AG09309 (cell line): Measurements from ENCODE around the gene SNX30.

Experiments
- DNase-seq: peaks from one replicate; pipeline ENCODE4 v3.0.0-alpha.2; 2010; ENCODE audit warnings: low read depth
- H3K4me3 ChIP-seq: 2 replicates; pipeline ENCODE4 v1.5.1; 2011; ENCODE audit warnings: mild to moderate bottlenecking, low read depth, low read length, moderate library complexity; ENCODE audit not compliant: control insufficient read depth
- TF ChIP-seq, protein P1 (sequence below): IDR thresholded peaks from 2 replicates; pipeline ENCODE4 v1.5.1; 2011; ENCODE audit warnings: mild to moderate bottlenecking, low read depth, low read length, inconsistent platforms; ENCODE audit not compliant: insufficient read depth, control insufficient read depth; ENCODE audit errors: missing control alignments

The SNX30 gene

GRCh38 chr9:112884721-112885120, 134.2 kb downstream of the SNX30 start:
- DNase-seq: no peak
- TF ChIP-seq, protein P1, sequence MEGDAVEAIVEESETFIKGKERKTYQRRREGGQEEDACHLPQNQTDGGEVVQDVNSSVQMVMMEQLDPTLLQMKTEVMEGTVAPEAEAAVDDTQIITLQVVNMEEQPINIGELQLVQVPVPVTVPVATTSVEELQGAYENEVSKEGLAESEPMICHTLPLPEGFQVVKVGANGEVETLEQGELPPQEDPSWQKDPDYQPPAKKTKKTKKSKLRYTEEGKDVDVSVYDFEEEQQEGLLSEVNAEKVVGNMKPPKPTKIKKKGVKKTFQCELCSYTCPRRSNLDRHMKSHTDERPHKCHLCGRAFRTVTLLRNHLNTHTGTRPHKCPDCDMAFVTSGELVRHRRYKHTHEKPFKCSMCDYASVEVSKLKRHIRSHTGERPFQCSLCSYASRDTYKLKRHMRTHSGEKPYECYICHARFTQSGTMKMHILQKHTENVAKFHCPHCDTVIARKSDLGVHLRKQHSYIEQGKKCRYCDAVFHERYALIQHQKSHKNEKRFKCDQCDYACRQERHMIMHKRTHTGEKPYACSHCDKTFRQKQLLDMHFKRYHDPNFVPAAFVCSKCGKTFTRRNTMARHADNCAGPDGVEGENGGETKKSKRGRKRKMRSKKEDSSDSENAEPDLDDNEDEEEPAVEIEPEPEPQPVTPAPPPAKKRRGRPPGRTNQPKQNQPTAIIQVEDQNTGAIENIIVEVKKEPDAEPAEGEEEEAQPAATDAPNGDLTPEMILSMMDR: no peak
- H3K4me3 ChIP-seq: no peak overlapping the region

DNA sequence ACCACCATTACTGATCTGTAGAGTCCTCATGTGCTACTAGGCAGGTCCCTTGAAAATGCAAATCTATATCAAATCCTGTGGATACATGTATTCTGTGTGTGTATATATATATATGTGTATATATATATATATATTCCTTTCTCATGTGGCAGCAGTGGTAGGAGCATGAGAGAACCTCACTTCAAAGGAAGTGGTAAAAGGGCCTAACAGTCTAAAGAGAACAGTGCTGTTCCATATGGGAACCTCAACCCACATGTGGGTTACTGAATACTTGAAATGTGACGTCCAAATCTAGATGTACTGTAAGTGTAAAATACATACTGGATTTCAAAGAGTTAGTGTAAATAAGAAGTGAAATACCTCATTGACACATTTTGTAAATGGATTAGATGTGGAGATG, 134.8 kb downstream of the SNX30 start:
- TF ChIP-seq, protein P1: no peak

GRCh38 chr9:112886351-112886750, 135.8 kb downstream of the SNX30 start:
- TF ChIP-seq, protein P1: no peak
- no peak overlapping the region for H3K4me3 ChIP-seq
- no peak for DNase-seq

More for the DNA sequence above, 134.8 kb downstream of the SNX30 start:
- no peak for DNase-seq
- no peak overlapping the region for H3K4me3 ChIP-seq

DNA sequence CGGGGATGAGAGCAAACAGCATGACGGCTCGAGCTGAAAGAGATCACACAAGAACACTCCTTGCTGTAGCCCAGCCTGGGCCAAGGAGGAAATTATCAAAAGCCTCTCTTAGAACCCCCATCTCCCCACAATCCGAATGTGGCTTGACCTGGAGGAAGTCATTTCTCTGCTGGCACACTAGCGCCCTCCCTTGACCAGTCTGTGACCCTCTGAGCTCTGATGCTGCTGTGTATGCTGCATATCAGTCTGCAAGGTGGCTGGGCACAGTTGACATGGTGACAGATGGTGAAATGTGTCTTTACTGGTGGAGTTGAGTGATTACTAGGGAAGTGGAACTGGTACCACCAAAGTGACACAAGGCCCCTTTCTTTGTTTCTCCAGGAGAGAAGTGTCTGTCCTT, 136.8 kb downstream of the SNX30 start:
- no peak overlapping the region for H3K4me3 ChIP-seq
- no peak for DNase-seq
- TF ChIP-seq, protein P1: no peak

DNA sequence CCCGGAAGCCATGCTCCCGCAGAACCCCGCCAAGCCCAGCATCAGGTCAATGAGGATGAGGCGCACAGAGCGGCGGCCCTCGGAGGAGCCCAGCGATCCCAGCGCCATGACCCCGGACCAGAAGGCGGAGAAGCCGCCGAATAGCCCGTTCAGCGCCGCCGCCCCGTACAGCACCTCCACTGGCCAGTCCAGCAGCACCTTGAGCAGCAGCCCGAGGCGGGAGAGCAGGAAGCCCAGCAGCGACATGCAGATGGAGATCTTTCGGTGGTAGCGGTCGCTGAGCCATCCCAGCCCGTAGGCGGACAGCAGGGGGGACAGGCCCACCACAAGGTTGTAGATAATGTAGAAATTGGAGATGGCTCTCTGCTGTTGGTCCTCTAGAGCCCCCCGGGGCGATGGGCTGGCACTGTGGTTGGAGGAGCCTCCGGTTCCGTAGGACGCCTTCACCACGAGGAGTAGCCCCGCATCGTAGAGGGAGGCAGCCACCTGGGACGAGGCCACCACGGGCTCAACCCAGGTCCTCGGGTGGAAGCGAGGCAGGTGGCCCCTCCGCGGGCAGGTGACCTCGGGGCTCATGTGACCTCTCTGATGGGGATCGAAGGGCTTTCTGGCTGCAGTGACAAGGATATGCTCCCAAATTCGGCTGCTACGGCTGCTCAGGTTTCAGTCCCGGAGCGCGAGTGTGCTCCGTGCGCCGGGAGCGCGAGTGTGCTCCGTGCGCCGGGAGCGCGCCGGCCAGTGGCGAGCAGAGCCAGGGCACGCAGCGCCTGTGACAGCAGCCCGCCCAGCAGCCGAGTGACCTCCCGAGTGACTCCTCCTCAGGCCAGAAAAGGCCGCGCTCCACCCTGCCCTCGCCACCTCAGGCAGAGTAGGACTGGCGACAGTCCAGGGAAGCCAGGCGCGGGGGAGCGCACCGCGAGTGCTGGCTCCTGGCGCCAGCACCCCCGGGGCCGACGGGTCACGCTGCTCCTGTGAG, 139.8 kb downstream of the SNX30 start, which contains the start of gene SLC46A2:
SLC46A2 (minus strand) TSS at position 771 of the 976 bp plus-strand sequence; CDS start at position 576, 195 bp downstream.
- TF ChIP-seq, protein P1: no peak
- H3K4me3 ChIP-seq: peak within 1 kb of the TSS; percentile 34
- no peak for DNase-seq

- DNase-seq: no peak
- TF ChIP-seq, protein P1: no peak
- no peak overlapping the region for H3K4me3 ChIP-seq
Observed at GRCh38 chr9:112891521-112891920, 141.0 kb downstream of the SNX30 start.

- TF ChIP-seq, protein P1: no peak
- no peak for DNase-seq
- no peak overlapping the region for H3K4me3 ChIP-seq
Observed at GRCh38 chr9:112892981-112893380, 142.4 kb downstream of the SNX30 start.
